Left colon (tissue), 2 donors: ENCODE results near the gene PDILT. TPM values are rescaled to one million over a fixed set of nuclear protein-coding genes. Genes with fewer than 3 reads are reported as not detected.
"Not testable (repeated sequence)": the region's sequence is repeated elsewhere in the genome, so short reads cannot be mapped to it uniquely, and the experiment has no call there.

Experiments
- ATAC-seq: fragments of 200-7000 bp; cut with Tn5 transposase; one replicate; pipeline ENCODE4 v1.9.1; 2020; ENCODE audit warnings: mild to moderate bottlenecking, moderate library complexity
- DNase-seq, 2 donors: peaks; one replicate each; pipeline ENCODE4 v3.0.0-alpha.2; 2020
- intact Hi-C, 2 donors: fragments of 100-400 bp; cut with DNase I in 1 of 2; cut with micrococcal nuclease in 1 of 2; formaldehyde crosslinking; loops; one replicate each; pipeline versions ENCODE4 v1.11.2 to v1.14.0; 2022; cut with DNase I, micrococcal nuclease
- total RNA-seq, 2 donors: library from RNA; stranded (reverse); fragmentation: NEBNext Ultra II Directional; extraction: Animal tissue kit (Norgen Biotek cat#: 25700); gene quantifications; one replicate each; pipeline ENCODE4 v1.2.1, GENCODE V29; 2021
- donor health status: DM: no; HTN: no; CAD: no.
- donor health status: DM: yes; HTN: yes; CAD: no.

PDILT gene
- total RNA-seq, 2 donors from 2014 or later, result not detected

DNA sequence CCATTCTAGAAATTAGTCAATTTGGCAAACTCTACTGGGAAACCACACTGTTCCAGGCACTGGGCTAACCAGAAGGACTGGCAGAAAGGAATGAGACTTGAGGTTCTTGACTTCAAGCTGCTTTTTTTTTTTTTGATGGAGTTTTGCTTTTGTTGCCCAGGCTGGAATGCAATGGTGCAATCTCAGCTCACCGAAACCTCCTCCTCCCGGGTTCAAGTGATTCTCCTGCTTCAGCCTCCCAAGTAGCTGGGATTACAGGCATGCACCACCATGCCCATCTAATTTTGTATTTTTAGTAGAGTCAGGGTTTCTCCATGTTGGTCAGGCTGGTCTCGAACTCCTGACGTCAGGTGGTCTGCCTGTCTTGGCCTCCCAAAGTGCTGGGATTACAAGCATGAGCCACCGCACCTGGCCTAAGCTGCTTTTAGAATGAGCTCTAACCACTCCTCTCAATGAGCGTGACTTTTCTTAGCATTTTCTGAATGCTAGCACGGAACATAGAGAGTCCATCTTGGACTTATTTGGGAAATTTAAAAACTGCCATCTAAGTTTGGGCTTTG, 91.9 kb downstream of the PDILT start:
- intact Hi-C loops, DNase-seq, ATAC-seq: not testable (repeated sequence)

DNA sequence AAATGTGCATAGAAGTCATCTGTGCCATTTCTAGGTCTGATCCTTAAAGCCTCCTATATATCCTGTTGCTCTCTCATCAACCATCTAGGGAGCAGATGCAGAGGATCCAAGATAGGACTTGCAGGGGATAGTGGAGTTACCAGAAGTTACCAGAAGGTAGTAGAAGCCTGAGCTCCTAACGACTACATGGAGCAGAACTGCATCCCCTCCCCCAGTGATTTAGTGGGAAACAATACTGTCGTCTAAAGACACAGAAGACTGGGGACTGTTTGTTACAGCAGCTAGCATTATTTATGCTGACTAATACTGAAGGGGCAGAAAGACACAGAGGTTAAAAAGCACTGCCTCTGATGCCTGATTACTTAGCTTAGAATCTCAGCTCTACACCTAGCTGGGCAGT, 93.0 kb downstream of the PDILT start:
- ATAC-seq, result no peak
- intact Hi-C loops, result no loop called here

DNA sequence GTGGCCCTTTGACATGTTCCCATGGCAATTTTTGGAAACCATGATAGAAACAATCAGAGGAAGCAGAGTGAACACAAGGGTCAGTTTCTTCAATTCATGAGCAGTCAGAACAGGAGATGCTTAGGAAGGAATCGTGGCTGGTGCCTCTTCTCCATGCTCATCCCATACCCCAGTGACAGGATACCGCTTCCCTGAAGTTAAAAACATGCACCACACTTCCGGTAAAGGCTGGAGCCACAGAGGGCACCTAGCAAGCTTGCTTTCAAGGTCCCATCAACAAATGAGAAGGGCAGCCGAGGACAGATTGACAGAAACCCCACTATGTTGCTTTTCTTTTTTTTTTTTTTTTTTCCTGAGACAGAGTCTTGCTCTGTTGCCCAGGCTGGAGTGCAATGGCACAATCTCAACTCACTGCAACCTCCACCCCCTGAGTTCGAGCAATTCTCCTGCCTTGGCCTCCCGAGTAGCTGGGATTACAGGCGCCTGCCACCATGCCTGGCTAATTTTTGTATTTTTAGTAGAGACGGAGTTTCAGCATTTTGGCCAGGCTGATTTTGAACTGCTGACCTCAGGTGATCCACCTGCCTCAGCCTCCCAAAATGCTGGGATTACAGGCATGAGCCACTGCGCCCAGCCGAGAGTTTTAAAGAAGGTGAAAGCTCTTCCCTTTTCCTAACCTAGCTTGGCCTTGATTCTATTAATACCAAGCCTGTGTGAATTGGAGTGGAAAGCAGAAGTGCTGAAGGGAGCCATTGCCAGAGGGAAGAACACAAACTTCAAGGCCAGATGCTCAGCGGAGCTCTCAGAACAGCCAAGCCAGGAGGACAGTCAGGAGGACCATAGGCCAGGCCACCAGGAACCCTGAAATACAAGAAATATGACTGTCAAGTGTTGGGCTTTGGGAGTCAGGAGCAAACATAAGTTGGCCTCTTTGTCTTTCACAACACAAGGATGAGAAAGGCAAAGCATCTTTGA, 93.8 kb downstream of the PDILT start:
- DNase-seq (no peak), ATAC-seq (no peak)
- intact Hi-C loops, result no loop called here

More for the DNA sequence above, 93.0 kb downstream of the PDILT start:
- no peak for DNase-seq

DNA sequence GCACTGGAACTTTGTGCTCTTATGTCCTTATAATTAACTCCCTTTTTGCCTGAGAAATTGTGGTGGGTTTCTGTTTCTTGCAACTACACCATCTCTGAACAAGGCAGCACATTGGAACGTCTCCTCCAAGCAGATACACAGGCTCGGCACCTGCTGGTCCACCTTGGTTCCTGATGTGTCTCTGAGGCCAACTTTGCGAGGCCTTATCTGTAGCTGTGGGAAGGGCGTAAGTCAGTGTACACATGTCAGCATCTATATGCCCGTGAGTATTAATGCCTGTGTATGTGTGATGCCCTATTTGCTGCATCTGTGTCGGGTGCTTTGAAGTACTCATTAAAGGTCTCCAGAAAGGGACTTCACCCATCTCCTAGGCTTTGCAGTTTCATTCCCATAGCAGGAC, 94.8 kb downstream of the PDILT start:
- intact Hi-C loops, result no loop called here
- ATAC-seq, result no peak

More for the DNA sequence above, 94.8 kb downstream of the PDILT start:
- no peak for DNase-seq

Other genes with a start within 250 kb of the PDILT start
- 1 to 10 TPM; 6.5 to 7.4 TPM for gene GP2, start 77.2 kb downstream of the PDILT start, total RNA-seq
- gene UMOD, start 52.0 kb downstream of the PDILT start, total RNA-seq, result not detected
- 1 to 10 TPM in 1 of 2 donors, under 1 TPM in 1; 0.40 to 1.5 TPM for gene ACSM5, start 4.8 kb upstream of the PDILT start, total RNA-seq
- gene ACSM2A, start 46.8 kb upstream of the PDILT start, total RNA-seq, result not detected
- not detected for gene ACSM2B, start 171.6 kb upstream of the PDILT start, total RNA-seq